Measurements from ENCODE around the gene KRT85.

The KRT85 gene

DNA sequence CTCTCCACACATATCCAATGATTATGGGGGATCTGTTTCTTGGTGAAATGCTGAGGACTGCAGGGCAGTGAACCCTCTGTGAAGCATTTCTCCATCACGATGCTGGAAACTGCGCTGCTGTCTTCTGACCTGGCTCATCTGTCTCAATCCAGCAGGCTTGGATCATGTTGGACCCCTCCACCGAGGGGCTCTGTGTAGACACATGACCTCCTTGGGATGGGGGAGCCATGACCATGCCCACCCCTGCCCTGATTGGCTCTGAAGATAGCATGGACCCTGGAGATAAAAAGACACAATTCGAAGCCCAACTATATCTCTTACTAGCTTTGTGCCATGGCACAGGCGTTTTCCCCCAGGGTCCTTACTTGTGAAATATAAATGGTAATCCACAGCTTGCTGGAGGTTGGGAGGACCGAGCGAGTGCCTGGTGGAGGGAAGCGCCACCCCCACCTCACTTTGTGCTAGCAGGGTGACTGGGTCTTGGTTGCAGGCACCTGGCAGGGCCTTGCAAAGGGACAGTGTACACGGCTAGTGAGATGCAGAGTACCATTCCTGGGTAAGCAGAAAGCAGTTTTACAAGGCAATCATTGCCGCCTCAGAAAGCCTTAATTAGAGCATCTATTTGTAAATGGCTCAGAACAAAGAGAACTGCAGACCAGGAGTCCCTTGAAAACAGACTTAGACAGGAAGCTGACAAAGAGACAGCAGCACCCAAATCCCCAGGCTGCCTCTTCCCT lies 43.7 kb downstream of the KRT85 start:
- no peak for DNase-seq (ENCODE audit: low spot score)

GRCh38 chr12:52323001-52323400 lies 44.3 kb downstream of the KRT85 start:
- no peak for DNase-seq (ENCODE audit: low spot score)

DNA sequence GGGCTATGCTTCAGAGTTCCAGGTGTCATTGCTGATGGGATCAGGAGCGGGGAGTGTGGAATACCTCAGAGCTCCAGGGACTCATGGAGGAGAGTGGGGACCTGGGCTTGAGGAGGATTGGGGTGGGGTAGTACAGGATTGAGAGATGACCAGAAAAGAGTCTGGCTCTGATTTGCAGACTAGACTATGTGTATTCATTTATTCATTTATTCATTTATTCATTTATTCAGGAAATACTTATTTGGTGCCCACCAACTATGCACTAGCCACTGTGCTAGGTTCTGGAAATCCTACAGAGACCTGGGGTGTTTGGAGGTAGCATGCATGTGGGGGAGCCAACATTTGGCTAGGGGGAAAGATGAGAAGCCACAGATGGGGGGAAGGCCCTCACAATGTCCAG lies 45.2 kb downstream of the KRT85 start:
- no peak for DNase-seq (ENCODE audit: low spot score)

GRCh38 chr12:52321418-52321817 lies 45.9 kb downstream of the KRT85 start:
- DNase-seq (ENCODE audit: low spot score): no peak

- DNase-seq (ENCODE audit: low spot score): no peak
Observed at GRCh38 chr12:52320784-52321400, 46.4 kb downstream of the KRT85 start, which contains the start of gene KRT83. Gene KRT83, minus strand, starts transcription at chr12:52321398. Its CDS starts 63 bp downstream, at chr12:52321335.

DNA sequence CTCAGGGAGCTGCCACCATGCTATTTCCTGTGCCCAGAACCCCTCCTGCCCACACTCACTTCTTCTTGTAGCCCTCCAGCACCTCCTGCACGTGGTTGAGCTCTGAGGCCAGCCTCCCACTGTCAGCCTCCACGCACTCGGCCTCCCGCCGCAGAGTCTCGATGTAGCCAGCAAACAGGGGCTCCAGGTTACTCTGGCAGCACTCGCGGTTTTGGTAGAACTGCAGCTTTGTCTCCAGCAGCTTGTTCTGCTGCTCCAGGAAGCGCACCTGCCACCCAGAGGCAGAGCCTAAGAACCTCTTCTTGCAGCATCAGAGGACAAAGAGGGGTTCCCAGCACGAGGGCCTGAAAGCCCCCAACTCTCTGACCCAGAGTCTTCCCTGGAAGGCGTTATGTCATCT lies 48.2 kb downstream of the KRT85 start:
- no peak for DNase-seq (ENCODE audit: low spot score)

DNA sequence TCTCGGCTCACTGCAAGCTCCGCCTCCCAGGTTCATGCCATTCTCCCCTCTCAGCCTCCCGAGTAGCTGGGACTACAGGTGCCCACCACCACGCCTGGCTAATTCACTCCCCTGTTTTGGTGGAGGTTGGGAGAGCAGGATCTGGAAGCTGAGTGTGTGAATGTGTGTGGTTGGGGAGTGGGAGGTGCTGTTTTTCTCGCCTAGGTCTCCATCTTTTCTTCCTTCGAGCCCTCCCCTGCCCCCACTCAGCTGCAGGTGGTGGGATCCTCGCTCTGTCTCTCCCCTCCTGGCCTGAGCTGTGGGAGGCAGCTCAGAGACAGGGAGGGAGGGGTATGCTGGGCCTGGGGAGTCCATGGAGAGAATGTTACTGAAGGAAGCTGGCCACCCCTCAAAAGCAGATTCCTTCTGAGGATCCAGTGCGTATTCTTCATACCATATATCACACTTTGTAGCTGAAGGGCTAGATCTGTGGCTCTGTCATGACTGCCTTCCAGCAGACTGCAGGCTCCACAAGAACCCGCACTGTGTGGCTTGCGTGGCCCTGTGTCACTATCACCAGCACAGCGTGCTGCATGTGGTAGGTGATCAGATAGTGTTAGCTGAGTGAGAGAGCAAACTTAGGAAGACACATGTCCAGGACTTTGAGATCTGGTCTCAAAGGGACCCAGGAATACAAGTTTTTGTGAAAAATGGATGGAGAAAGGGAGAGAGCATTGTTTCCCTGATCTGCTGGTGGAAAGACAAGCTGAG lies 48.9 kb downstream of the KRT85 start:
- DNase-seq (ENCODE audit: low spot score): no peak

- DNase-seq (ENCODE audit: low spot score): no peak
Observed at GRCh38 chr12:52317468-52318052, 49.7 kb downstream of the KRT85 start.

GRCh38 chr12:52316701-52317100 lies 50.6 kb downstream of the KRT85 start:
- DNase-seq (ENCODE audit: low spot score): no peak

GRCh38 chr12:52316290-52316689 lies 51.0 kb downstream of the KRT85 start:
- no peak for DNase-seq (ENCODE audit: low spot score)

DNA sequence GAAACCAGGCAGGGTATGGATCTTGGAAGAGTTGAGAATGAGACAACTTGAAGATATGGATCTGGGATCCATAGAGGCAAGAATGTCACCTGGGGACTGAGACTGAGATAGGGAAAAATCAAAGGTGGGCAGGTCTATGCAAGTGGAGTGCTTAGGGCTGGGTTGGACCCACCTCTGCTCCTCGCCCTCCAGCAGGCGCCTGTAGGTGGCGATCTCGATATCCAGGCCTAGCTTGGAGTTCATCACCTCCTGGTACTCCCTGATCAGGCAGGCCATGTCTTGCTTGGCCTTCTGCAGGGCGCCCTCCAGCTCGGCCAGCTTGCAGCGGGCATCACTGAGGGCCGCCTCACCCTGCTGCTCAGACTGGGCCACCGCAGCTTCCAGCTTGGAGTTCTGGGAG lies 51.6 kb downstream of the KRT85 start:
- DNase-seq (ENCODE audit: low spot score): peak; percentile 21

DNA sequence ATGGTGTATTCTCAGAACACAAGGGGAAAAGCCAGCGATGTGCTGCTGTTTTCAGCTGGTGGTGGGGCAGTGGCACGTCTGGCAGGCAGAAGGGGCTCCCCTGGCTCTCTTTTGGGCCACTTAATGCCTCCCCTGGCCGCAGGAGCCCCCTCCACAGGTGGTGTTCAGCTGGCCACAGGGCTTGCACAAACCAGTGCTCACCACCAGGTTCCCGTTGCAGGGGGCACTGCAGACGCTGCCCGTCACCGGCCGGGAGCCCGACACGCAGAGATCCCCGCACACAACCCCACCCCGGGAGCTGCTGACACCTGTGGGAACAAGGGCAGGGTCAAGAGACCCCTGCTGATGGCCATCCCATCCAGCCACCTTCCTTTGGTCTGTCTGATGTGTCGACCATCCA lies 52.8 kb downstream of the KRT85 start:
- no peak for DNase-seq (ENCODE audit: low spot score)

GRCh38 chr12:52313926-52314325 lies 53.4 kb downstream of the KRT85 start:
- DNase-seq (ENCODE audit: low spot score): no peak

GRCh38 chr12:52313461-52313860 lies 53.8 kb downstream of the KRT85 start:
- no peak for DNase-seq (ENCODE audit: low spot score)

GRCh38 chr12:52312086-52312485 lies 55.2 kb downstream of the KRT85 start:
- no peak for DNase-seq (ENCODE audit: low spot score)

GRCh38 chr12:52311285-52311648 lies 56.0 kb downstream of the KRT85 start:
- DNase-seq (ENCODE audit: low spot score): no peak

DNA sequence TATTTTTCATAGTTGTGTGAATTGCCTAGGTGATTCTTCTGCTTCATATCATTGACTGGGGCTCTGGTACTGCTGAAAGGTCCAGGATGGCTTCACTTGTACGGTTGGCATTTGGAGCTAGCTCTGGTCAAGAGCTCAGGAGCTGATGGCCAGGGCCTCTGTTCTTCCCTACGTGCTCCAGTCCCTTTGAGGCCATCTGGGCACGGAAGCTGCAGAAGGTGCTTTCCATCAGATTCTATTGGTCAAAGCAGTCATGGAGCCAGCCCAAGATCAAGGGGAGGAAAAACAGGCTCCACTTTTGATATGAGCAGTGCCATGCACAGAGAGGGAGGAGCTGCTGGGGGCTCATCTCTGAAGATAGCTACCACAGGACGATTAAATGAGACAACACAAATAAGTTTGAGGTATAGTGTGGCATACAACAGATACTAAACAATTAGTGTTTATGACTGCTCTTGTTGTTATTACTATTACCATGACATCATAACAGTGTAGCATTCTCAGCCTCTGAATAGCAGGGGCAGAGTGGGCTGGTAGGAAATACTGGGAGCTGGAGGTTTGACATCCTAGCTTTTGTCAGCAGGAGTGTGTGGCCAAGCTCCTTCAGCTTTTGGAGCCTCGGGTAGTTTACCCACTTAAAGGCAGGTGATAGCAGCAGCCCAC lies 56.5 kb downstream of the KRT85 start:
- DNase-seq (ENCODE audit: low spot score): no peak

Data from germinal center (tissue), 1 donor.